TTC549 (cell line): Measurements from ENCODE around the gene ZPLD1.

Experiments used
- FAIRE-seq: peaks from 2 replicates; lab custom pipeline; 2012; peaks lifted over from hg19 to GRCh38; lab: Jason Lieb, UNC

ZPLD1 gene

GRCh38 chr3:102434715-102435114 is at the start of gene ZPLD1:
Gene ZPLD1, plus strand, starts transcription at chr3:102435015. Its CDS starts 3,473 bp downstream, at chr3:102438488.
- FAIRE-seq, result no peak

GRCh38 chr3:102390171-102390864 is 44.5 kb upstream of the ZPLD1 start:
- no peak for FAIRE-seq

GRCh38 chr3:102390916-102391315 is 43.9 kb upstream of the ZPLD1 start:
- FAIRE-seq, result no peak

GRCh38 chr3:102391491-102391890 is 43.3 kb upstream of the ZPLD1 start:
- no peak for FAIRE-seq

GRCh38 chr3:102394517-102394916 is 40.3 kb upstream of the ZPLD1 start:
- FAIRE-seq, result no peak

- FAIRE-seq, result no peak
These were observed 36.6 kb upstream of the ZPLD1 start for GRCh38 chr3:102398176-102398575.

- FAIRE-seq, result no peak
These were observed 36.1 kb upstream of the ZPLD1 start for GRCh38 chr3:102398666-102399065.

GRCh38 chr3:102400142-102400541 is 34.7 kb upstream of the ZPLD1 start:
- FAIRE-seq, result no peak

- FAIRE-seq, result no peak
These were observed 34.0 kb upstream of the ZPLD1 start for GRCh38 chr3:102400766-102401165.

GRCh38 chr3:102410616-102411015 is 24.2 kb upstream of the ZPLD1 start:
- no peak for FAIRE-seq

GRCh38 chr3:102415553-102415952 is 19.3 kb upstream of the ZPLD1 start:
- no peak for FAIRE-seq

- FAIRE-seq, result no peak
These were observed 15.0 kb upstream of the ZPLD1 start for GRCh38 chr3:102419786-102420185.

GRCh38 chr3:102441832-102442231 is 7.0 kb downstream of the ZPLD1 start:
- FAIRE-seq, result no peak

GRCh38 chr3:102443021-102443420 is 8.2 kb downstream of the ZPLD1 start:
- no peak for FAIRE-seq

GRCh38 chr3:102444101-102444500 is 9.3 kb downstream of the ZPLD1 start:
- no peak for FAIRE-seq

GRCh38 chr3:102447272-102447671 is 12.5 kb downstream of the ZPLD1 start:
- no peak for FAIRE-seq

GRCh38 chr3:102449341-102449740 is 14.5 kb downstream of the ZPLD1 start:
- no peak for FAIRE-seq

GRCh38 chr3:102449930-102450329 is 15.1 kb downstream of the ZPLD1 start:
- no peak for FAIRE-seq

GRCh38 chr3:102450976-102451375 is 16.2 kb downstream of the ZPLD1 start:
- no peak for FAIRE-seq

- FAIRE-seq, result no peak
These were observed 16.7 kb downstream of the ZPLD1 start for GRCh38 chr3:102451543-102451942.

GRCh38 chr3:102454181-102454580 is 19.4 kb downstream of the ZPLD1 start:
- no peak for FAIRE-seq

GRCh38 chr3:102457644-102458043 is 22.8 kb downstream of the ZPLD1 start:
- FAIRE-seq, result no peak

- no peak for FAIRE-seq
These were observed 25.8 kb downstream of the ZPLD1 start for GRCh38 chr3:102460579-102460978.

- no peak for FAIRE-seq
These were observed 29.4 kb downstream of the ZPLD1 start for GRCh38 chr3:102464261-102464660.

- FAIRE-seq, result no peak
These were observed 31.2 kb downstream of the ZPLD1 start for GRCh38 chr3:102466001-102466400.
